GM18868 (cell line): Measurements from ENCODE around the gene TMEM258.

Experiments
- ATAC-seq: cut with Tn5 transposase; IDR thresholded peaks from one replicate; pipeline ENCODE4 v1.9.1; 2021; ENCODE audit warnings: mild to moderate bottlenecking, moderate library complexity; ENCODE audit not compliant: unreplicated experiment

TMEM258 gene

GRCh38 chr11:61826930-61827570, 34.7 kb upstream of the TMEM258 start:
- ATAC-seq: peak; percentile 5

GRCh38 chr11:61820174-61820573, 27.8 kb upstream of the TMEM258 start:
- ATAC-seq: no peak

- ATAC-seq: no peak
Measured at GRCh38 chr11:61817471-61818202, 25.2 kb upstream of the TMEM258 start.

- ATAC-seq: peak; percentile 62
Measured at GRCh38 chr11:61816736-61817455, 24.5 kb upstream of the TMEM258 start, which contains the start of gene FADS1. Gene FADS1, minus strand, starts transcription at chr11:61817003. Its CDS starts 74 bp downstream, at chr11:61816929.

- peak; percentile 35 for ATAC-seq
Measured at GRCh38 chr11:61815790-61816735, 23.7 kb upstream of the TMEM258 start.

- ATAC-seq: peak; percentile 44
Measured at GRCh38 chr11:61814958-61815789, 22.8 kb upstream of the TMEM258 start.

- ATAC-seq: no peak
Measured at GRCh38 chr11:61814247-61814957, 22.0 kb upstream of the TMEM258 start.

GRCh38 chr11:61812736-61813411, 20.5 kb upstream of the TMEM258 start:
- no peak for ATAC-seq

GRCh38 chr11:61811831-61812230, 19.4 kb upstream of the TMEM258 start:
- no peak for ATAC-seq

GRCh38 chr11:61810671-61811175, 18.3 kb upstream of the TMEM258 start:
- ATAC-seq: no peak

GRCh38 chr11:61806785-61807184, 14.4 kb upstream of the TMEM258 start:
- no peak for ATAC-seq

GRCh38 chr11:61805146-61805545, 12.7 kb upstream of the TMEM258 start:
- no peak for ATAC-seq

- no peak for ATAC-seq
Measured at GRCh38 chr11:61803889-61804647, 11.7 kb upstream of the TMEM258 start.

GRCh38 chr11:61802605-61803004, 10.2 kb upstream of the TMEM258 start:
- ATAC-seq: no peak

GRCh38 chr11:61800331-61801281, 8.2 kb upstream of the TMEM258 start:
- ATAC-seq: no peak

- no peak for ATAC-seq
Measured at GRCh38 chr11:61799665-61800284, 7.4 kb upstream of the TMEM258 start.
